A549 treated with dexamethasone at 1 μM for 4 hours (cell line): ENCODE results near the gene NOTUM. TPM values are rescaled to one million over a fixed set of nuclear protein-coding genes. Genes with fewer than 3 reads are reported as not detected.

ENCODE experiments used
- total RNA-seq: library from RNA; stranded (reverse); fragments of 200-300 nt; extraction: Qiagen RNA extraction; gene quantifications from 5 replicates; pipeline ENCODE4 v1.2.3, GENCODE V29; 2022

Gene NOTUM
- 0.20 to 0.44 TPM (median 0.31 TPM) in 5 replicates for total RNA-seq

GRCh38 chr17:81961087-81961511, at the start of gene NOTUM:
Gene NOTUM (minus strand): TSS chr17:81961187. CDS start chr17:81960909, 278 bp downstream.

GRCh38 chr17:81977211-81977808, 16.3 kb upstream of the NOTUM start, which contains the start of gene ASPSCR1:
Gene ASPSCR1 (plus strand): TSS chr17:81977629. CDS start chr17:81977647, 18 bp downstream.

GRCh38 chr17:81947189-81947588, 13.8 kb downstream of the NOTUM start, which contains the start of gene MYADML2:
Gene MYADML2 (minus strand): TSS chr17:81947233. CDS start chr17:81941741, 5,492 bp downstream.

GRCh38 chr17:81927653-81928543, 33.1 kb downstream of the NOTUM start, which contains the start of gene MAFG:
Gene MAFG (minus strand): TSS chr17:81927735. CDS start chr17:81923185, 4,550 bp downstream.

GRCh38 chr17:81917565-81918332, 43.2 kb downstream of the NOTUM start, which contains the start of gene SIRT7:
Gene SIRT7 (minus strand): TSS chr17:81918176. CDS start chr17:81918131, 45 bp downstream.

GRCh38 chr17:81911277-81911961, 49.6 kb downstream of the NOTUM start, which contains the start of gene PCYT2:
Gene PCYT2 (minus strand): TSS chr17:81911399. CDS start chr17:81911355, 44 bp downstream.

Other genes starting within 250 kb of the NOTUM start
- 25.4 to 45.1 TPM (median 41.3 TPM) in 5 replicates for gene SLC25A10, start 248.9 kb downstream of the NOTUM start, total RNA-seq
- 0.08 to 0.56 TPM (median 0.33 TPM) in 5 replicates for gene GCGR, start 157.0 kb downstream of the NOTUM start, total RNA-seq
- 81.7 to 100 TPM (median 89.2 TPM) in 5 replicates for gene MCRIP1, start 127.9 kb downstream of the NOTUM start, total RNA-seq
- gene PPP1R27, start 126.1 kb downstream of the NOTUM start, total RNA-seq, result 0.19 to 0.42 TPM (median 0.27 TPM) in 5 replicates
- 735 to 768 TPM (median 746 TPM) in 5 replicates for gene P4HB, start 100.7 kb downstream of the NOTUM start, total RNA-seq
- 587 to 631 TPM (median 602 TPM) in 5 replicates for gene ARHGDIA, start 89.8 kb downstream of the NOTUM start, total RNA-seq
- gene ALYREF, start 69.6 kb downstream of the NOTUM start, total RNA-seq, result 182 to 229 TPM (median 212 TPM) in 5 replicates
- 198 to 216 TPM (median 207 TPM) in 5 replicates for gene ANAPC11, start 69.5 kb downstream of the NOTUM start, total RNA-seq
- 0.34 to 0.63 TPM (median 0.62 TPM) in 5 replicates for gene NPB, start 58.9 kb downstream of the NOTUM start, total RNA-seq
- 13.7 to 17.4 TPM (median 16.1 TPM) in 5 replicates for gene PCYT2, start 49.8 kb downstream of the NOTUM start, total RNA-seq
- gene SIRT7, start 43.0 kb downstream of the NOTUM start, total RNA-seq, result 27.2 to 42.5 TPM (median 37.4 TPM) in 5 replicates
- 19.5 to 29.0 TPM (median 25.9 TPM) in 5 replicates for gene MAFG, start 33.5 kb downstream of the NOTUM start, total RNA-seq
- gene PYCR1, start 23.9 kb downstream of the NOTUM start, total RNA-seq, result 59.9 to 84.2 TPM (median 83.7 TPM) in 5 replicates
- gene MYADML2, start 14.0 kb downstream of the NOTUM start, total RNA-seq, result not detected in 5 replicates
- 17.1 to 25.9 TPM (median 24.4 TPM) in 5 replicates for gene ASPSCR1, start 16.4 kb upstream of the NOTUM start, total RNA-seq
- gene CENPX, start 61.7 kb upstream of the NOTUM start, total RNA-seq, result 145 to 169 TPM (median 152 TPM) in 5 replicates
- gene LRRC45, start 62.1 kb upstream of the NOTUM start, total RNA-seq, result 6.6 to 14.0 TPM (median 12.5 TPM) in 5 replicates
- gene RAC3, start 70.5 kb upstream of the NOTUM start, total RNA-seq, result 26.3 to 41.3 TPM (median 39.9 TPM) in 5 replicates
- gene DCXR, start 76.5 kb upstream of the NOTUM start, total RNA-seq, result 67.6 to 94.3 TPM (median 88.7 TPM) in 5 replicates
- 16.9 to 23.8 TPM (median 22.2 TPM) in 5 replicates for gene RFNG, start 90.6 kb upstream of the NOTUM start, total RNA-seq
- gene GPS1, start 90.7 kb upstream of the NOTUM start, total RNA-seq, result 98.9 to 142 TPM (median 133 TPM) in 5 replicates
- gene DUS1L, start 104.6 kb upstream of the NOTUM start, total RNA-seq, result 71.1 to 133 TPM (median 117 TPM) in 5 replicates
- gene FASN, start 137.0 kb upstream of the NOTUM start, total RNA-seq, result 86.5 to 156 TPM (median 150 TPM) in 5 replicates